Activated naive CD8-positive, alpha-beta T cell treated with anti-CD3 and anti-CD28 coated beads, Interleukin-2, amount 10 ng/mL, durations not matched to agents 7 days and 5 days (primary cell): ENCODE measurements around the gene TMEM192. TPM values are rescaled to one million over a fixed set of nuclear protein-coding genes. Genes with fewer than 3 reads are reported as not detected.

Experiments
- total RNA-seq, 2 experiments: library from RNA; stranded (reverse); gene quantifications; one replicate each; pipeline ENCODE4 v1.2.3, GENCODE V29; 2021

The TMEM192 gene
- total RNA-seq, 2 experiments from 2014 or later, result 8.2 to 8.5 TPM

Other genes with a start within 250 kb of the TMEM192 start
- gene APELA, start 235.7 kb downstream of the TMEM192 start, total RNA-seq, result not detected
- gene TRIM61, start 135.2 kb downstream of the TMEM192 start, total RNA-seq, result 1 to 10 TPM; 2.9 to 3.1 TPM
- gene TRIM60, start 80.9 kb downstream of the TMEM192 start, total RNA-seq, result not detected
- gene TRIM75, start 59.0 kb downstream of the TMEM192 start, total RNA-seq, result not detected
- gene KLHL2, start 94.7 kb upstream of the TMEM192 start, total RNA-seq, result 10 to 100 TPM; 35.8 to 37.7 TPM
- 10 to 100 TPM; 42.3 to 47.4 TPM for gene MSMO1, start 214.8 kb upstream of the TMEM192 start, total RNA-seq